NCI-H510A treated with DMSO at 0.1 percent for 48 hours (cell line): ENCODE measurements around the gene OXER1.

Experiments
- DNase-seq: peaks from one replicate; lab custom pipeline; 2025; lab: John Stamatoyannopoulos, UW

OXER1 gene

DNA sequence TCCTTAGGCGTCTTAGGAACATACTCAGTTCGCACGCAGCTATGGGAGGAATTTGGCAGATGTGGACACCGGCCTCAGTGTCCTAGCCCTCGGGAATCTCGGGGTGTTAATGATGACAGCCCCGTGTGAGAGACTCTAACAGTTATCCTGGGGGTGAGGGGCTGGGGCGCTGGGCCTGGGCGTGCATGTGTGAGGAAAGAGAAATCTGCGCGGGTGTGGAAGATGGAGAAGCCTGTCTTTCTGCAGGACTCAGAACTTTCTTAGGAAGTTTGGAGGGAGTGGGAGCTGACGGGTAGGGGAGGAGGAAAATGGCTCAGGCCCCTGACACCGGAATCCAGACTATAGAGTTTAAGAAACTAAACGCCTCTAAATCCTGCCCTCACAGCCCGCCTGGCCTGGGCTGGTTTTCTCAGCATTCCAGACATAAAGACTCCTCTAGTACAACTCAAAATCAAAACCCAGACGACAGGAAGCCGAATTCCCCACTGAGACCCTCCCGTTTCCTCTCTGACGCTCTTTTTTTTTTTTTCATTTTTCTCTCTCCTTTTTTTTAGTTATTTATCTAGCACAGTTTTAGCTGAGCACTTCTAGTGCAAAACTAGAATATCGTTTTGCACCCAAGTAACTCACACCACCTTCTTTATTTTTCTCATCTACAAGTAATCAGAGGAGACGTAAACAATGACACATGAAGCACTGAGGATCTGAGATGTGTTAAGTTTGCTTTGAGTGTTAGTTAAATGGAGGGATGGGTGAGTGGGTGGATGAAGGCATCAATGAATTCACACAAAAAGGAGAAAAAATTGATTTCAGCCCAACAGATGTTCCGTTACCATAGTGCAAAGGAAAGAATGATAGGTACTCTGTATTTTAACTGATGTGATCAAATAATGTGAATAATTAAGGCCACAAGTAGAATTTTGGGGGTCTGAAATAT is 29.7 kb upstream of the OXER1 start:
- DNase-seq: no peak

DNA sequence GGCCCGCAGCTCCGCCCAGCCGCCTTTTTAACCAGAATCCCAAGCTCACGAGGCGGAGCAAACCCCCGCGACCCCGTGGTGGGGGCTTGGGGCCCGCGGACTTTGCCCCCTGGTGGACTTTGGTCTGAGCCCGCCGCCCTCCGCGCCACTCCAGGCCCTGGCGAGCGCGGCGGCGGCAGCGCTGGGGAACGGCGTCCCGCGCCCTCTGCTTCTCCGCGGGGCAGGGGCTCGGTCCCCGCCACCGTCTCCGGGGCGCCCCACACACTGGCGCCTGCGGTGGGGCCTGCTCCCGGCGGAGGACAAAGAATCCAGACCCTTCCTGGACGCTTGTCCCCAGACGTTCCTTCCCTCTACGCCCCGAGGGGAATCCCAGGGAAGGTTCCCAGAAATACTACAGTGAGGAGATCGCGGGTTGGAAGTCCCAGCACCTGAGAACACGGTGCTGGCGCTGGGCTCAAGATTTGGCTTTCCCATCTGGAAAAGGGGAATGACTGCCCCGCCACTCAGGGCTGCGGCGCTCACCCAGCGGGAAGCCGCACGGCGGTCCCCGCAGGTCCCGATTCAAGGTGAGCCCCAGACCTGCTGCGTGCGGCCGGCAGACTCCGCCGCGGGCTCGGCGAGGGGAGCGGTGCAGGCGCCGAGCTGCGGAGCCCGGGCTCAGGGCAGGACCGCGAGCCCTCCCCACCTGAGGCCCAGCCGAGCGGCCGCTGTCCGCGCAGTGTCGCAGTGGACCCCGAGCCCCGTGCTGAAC is 28.8 kb upstream of the OXER1 start, which contains the start of gene HAAO:
Gene HAAO, minus strand, starts transcription at position 1 of the 751 bp plus-strand sequence. CDS start 47 bp downstream, outside the sequence.
- no peak for DNase-seq

DNA sequence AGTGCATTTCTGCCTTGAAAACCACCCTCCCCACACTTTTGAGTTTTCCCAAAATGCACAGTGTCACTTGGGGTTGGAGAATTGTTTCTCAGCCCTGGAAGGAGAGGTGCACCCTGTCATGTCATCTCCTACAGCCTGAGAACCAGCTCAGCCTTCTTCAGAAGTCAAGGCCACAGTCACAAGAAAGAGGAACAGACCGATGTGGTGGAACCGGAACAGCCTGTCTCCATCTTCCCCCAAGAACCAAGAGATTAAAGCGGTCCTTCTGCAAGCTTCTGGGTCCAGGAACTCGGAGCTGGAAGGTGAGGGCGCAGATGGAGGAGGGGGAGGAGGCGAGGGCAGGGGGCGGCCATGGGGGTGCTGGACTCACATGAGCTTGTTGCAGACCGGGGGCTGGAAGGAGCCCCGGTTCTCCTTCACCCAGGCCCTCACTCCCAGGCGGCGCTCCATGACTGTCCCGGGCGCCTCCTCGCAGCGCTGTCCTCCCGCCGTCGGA is 28.2 kb upstream of the OXER1 start:
- peak; percentile 19 for DNase-seq

DNA sequence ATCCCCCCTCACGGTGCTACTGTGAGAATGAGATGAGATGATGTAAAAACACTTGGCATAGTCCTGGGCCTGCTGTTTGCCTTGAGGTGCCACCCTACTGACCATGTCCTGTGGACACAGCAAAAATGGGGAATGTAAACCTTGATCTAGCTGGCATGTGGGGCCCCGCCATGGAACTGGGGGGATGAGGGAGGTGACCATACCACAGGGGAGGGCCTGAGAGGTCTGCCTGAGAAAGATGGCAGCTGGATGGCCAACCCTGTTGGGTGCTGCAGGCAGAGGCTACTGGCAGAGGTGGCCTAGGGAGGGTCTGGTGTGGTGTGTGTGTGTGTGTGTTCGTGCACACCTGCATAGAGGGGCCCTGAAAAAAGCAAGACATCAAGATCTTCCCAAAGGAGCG is 27.7 kb upstream of the OXER1 start:
- DNase-seq: no peak

DNA sequence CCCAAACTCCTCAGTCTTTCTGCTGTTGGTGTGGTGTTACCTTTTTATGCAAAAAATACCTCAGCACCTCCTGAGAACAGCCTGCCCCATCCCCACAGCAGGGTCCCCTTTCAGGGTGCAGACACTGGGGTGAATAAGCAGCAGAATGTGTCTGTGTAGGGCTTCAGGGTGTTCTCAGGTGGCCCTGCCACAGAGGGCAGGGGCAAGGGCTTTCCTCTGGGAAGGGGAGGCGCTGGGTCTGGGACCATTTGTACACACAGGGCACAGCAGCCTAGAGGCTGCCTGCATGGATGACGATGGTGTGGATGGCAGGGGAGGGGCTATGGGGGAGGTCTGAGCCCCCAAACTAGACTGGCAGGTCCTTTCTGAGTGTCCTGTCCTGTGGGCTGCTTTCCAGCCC is 25.8 kb upstream of the OXER1 start:
- DNase-seq: no peak

DNA sequence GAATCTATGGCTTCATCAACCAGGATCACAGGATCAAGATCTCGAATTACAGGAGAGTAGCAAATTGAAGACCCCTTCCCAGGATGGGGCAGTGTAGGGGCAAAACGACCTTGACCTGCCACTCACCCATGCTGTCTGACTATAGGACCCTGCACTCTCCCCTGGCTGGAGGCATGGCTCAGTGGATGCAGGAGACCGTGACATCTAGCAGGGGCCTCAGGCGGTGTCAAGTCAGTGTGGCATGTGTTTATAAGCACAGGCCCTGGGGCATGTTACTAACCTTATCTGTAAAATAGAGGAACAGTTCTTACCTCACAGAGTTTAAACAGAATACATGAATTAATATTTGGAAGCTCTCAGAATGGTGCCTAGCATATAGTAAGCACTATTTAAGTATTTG is 24.9 kb upstream of the OXER1 start:
- DNase-seq: no peak

DNA sequence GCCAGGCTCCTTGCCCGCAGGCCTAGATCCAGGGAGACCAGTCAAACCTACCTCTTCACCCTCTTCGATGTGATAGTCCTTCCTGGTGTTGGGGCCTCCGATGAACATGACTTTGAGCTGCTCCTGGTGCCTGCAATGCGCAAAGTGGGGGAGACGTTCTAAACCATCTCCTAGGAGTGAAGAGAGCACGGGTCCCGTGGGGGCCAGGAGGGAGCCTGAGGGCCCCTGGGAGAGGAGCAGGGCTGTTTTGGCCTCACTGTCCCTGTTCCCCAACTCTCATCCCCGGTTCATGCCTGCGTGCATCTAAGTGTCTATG is 24.5 kb upstream of the OXER1 start:
- DNase-seq: no peak

DNA sequence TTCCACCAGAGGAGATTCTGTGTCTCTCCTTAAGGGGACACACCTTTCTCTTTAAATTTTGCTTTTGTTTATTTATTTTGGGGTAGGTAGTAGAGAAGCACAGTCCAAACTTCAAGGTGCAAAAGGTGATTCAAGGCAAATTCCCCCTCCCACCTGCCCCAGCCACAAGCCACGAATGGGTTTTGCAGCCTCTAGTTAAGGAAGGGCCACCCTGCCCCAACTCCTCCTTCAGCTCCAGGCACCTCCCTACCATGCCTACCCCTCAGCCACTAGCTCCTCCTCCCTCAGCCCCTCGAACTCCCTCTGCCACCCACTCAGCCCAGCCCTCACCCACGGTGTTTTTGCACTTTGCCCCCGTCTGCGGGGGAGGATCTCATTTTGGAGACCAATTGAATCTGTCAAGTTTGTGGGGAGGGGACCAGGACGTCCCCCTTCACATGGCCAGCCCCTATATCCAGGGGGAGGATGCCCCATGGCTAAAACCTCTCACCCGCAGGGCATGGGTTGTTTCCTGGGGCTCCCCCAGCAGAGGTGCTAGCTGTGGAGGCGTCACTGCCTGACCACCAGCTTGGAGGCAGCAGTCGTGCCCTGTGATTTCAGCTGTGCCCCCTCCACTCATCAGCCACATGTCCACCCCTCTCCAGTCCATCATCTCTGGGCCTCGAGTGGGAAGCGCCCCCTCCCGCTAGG is 24.0 kb upstream of the OXER1 start:
- no peak for DNase-seq

DNA sequence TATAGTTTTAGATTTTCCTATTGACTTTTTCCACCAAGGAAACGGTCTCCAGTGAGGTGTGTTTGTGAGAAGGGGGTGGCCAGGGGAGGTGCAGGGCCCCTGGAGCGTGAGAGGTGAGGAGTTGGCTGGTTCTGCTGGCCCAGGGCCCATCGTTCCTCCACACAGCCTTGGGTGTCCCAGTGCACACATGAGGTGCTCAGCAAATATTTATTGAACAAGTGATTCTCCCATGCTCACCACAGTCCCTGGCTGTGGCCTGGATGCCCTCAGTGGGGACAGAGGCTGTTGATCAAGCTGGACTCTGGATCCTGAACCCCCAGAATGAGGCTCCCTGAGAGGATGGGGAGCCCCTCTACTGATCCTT is 23.5 kb upstream of the OXER1 start:
- no peak for DNase-seq

DNA sequence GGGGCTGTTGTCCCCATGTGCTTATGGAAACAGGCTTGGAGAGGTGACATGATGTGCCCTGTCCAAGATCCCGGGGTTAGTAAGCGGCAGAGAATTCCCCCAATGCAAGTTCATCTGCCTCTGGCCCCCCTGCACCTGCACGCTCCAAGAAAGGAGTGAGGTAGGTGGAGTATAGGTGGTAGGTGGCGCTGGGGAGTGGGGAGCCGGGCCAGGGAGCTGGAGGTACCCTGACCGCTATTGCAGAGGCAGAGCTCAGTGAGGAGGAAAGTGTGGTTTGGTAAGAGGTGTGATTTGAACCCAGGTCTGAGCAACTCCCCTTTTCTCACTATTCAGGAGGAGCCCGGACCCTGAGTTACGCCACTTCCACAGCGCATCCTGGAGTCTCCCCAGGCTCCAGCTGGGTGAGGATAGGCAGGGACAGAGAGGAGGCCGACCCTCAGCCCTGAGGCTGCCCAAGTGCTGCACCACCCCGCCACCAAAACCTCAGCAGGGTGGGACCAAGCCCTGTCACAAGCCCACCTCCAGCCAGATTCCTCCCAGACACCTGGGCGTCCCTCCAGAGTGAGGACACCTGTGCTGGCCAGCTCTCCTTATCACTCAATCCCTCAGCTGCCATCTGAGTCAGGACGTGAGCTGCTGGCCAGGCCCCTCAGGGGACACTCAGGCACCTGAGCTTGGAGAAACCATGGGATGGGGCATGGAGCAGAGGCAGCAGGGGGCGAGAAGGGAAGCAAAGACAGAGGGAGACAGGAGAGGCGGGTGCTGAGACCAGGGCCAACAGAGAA is 22.8 kb upstream of the OXER1 start:
- no peak for DNase-seq

DNA sequence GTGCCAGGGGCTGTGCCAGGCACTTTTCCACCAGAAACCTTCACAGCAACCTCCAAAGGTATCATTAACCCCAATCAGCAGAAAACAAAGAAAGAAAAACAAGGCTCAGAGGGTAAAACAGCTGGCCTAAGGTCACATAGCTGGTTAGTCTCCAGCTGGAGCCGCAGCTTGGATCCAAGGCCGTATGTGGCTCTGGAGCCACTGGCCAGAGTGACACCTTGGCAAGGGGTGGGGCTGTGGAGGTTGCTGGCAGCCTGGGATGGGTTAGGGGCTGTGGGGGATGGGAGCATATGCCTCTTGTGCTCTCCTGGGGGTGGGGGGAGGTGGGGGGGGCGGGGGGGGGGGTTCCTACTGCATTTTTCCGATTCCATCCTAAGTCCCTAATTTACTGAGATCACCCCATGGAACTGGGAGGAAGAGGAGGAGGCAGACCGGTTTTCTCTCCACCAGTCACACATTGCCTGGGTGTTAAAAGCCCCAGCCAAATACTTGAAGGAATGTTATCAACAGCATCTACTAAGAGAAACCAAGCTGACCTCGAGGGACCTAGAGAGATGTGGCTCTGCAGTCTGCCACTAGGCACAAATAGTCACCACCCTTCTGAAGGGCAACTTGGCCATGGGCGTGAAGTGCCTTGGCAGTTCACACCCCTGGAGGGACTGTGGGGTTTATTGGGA is 20.4 kb upstream of the OXER1 start:
- DNase-seq: no peak

DNA sequence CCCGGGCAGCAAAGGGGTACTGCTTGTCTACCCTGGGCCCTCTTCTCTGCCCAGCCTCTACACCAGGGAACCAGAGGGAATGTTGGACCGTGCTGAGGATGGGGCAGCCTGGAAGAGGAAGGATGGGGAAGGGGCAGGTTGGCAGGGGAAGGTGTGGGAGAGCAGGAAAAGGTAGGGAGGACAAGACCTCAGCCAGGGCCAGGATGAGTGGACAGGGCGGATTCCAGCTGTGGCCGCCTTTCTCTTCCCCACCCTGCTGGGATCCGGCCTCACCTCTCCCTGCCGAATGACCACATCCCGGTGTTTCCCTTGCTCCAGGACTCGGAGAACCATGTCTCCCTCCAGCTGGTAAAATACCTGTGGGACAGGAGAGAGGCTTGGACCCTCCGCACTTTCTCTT is 19.6 kb upstream of the OXER1 start:
- no peak for DNase-seq

DNA sequence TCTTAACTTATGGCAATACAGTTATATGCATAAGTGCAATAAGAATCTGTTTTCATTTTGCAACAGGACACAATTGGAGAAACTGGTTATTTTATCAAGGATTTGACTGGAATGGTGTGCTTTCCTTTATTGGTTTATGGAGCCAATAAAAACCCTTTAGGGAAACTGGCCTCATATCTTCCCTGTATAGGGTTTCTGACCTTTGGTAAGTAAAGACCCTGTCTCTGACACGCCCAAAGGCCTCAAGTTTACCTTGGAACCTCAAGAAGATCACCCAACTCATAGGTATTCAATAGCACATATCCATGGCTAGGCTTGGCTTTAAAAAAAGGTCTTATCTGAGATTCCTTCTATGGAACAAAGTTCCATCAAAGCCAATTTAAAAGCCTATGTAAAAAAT is 17.2 kb upstream of the OXER1 start:
- no peak for DNase-seq

DNA sequence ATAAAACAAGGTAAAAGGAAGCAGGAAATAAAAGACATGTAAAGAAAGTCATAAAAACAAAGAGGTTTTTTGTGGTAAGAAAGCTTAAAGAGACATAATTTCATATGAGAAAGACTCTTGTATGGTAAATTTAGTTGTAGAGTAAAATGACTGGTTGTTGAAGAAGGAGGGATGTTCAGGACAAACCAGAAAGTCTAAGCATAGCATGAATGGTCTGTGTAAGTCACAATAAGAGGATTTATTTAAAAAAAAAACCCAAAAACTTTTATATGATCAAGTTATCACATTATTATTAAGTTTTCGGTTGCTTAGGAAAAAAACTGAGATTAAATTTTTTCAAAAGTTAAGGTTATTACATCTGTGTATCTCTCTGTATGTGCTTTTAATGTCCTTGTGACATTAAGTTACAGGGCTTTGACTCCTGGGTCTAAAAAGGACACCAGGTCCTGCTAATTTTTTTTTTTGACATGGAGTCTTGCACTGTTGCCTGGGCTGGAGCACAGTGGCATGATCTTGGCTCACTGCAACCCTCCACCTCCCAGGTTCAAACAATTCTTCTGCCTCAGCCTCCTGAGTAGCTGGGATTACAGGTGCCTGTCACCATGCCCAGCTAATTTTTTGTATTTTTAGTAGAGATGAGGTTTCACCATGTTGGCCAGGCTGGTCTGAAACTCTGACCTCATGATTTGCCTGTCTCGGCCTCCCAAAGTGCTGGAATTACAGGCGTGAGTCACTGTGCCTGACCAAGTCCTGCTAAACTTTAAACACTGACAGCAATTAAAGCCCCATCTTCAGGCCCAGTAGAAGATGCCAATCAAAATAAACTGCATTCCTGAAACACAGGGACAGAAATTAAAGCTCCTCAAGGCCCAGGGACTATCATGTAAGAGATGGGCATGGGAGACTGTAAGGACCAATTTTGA is 14.2 kb upstream of the OXER1 start:
- no peak for DNase-seq

DNA sequence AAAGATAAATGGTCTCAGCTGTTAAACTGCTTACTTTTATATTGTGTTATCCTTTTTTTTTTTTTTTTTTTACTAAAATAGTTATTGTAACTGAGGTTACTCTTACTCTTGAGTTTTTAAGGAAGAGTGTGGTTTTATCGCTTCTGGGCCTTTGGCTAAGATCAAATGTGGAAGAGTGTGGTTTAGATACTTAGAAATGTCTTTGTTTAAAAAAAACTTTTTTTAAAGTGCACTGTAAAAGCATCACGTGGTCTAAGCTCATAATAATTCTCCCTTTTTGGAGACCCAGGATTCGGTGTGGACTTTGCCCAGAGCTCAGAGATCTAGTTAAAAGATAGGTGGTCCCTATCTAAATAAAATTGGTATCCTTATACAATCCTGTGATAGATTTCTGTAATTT is 11.9 kb upstream of the OXER1 start:
- no peak for DNase-seq

DNA sequence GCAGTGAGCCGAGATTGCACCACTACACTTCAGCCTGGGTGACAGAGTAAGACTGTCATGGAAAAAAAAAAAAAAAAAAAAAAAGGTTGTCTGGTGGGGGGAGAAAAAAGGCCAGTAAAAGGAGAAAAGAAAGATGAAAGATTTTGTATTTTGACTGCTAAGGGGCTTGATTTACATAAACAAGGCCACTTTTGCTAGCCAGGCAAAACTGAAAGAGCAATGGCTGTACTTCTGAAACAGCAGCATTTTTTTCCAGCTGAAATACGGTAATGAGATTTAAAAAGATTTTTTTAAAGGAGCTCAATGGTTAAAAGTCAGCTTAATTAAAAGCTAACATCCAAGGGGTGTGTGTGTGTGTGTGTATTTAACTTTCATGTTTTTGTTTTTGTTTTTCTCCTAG is 11.3 kb upstream of the OXER1 start:
- no peak for DNase-seq

DNA sequence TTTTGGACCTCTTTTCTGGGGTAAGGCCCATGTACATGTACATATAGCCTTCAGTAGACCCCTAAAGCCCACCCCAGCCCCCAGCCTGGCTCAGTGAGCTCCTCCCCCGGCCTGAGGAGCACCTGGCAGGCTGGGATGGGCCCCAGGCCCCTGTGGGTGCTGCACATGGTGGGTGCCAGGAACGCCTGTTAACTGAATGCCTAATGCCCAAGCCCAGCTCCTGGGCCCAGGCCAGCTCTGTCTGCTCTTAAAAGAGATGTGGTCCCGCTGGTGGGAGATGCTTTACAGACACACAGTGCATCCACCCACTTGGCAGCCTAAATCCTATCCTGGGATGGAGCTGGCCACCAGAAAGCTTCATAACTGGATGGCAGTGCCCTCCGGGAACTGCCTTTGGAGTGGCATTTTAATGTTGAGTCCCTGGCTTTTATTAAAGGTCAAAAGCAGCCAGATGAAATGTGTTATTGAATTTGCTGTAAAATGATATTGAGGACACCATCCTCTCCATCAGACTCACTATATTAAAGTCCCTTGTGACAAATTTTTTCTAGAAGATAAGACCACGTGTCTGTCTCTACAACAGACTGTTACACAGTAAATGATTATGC is 7.7 kb upstream of the OXER1 start:
- no peak for DNase-seq

DNA sequence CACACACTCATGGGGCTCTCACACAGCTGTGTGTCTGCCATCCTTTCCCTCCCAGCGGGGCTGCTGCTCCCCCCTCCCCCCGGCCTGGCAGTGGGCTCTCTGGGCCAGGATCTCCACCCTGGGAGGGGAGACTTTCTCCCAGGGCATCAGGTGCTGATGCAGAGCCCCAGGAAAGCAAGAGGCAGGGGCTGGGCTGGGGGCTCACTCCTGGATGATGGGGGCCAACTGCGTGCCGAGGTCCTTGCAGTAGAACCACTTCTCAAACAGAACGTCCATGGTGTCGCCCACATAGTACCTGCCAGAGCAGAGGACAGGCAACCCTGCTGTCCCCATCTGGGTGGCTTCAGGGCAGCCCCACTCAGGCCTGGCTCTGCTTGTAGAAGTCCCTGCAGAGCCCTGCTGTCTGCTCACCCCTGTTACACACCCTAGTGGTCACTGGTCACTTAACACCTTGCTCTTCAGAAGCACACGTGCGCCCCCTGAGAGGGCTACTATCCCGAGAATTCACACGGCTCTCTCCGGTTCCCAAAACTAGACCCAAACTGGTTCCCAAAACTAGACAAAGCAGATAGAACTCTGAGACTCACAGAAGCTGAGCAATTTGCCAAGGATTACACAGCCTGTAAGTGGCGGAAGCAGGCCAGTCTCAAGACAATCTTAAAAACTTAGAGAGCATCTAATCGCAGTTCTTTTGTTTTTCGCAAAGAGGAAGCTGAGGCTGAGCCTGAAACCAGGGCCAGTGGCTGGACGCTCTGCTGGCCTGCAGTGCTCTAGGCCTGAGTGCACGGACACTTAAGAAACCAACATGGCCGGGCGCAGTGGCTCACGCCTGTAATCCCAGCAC is 6.6 kb upstream of the OXER1 start:
- DNase-seq: no peak
